T follicular helper cell (primary cell): ENCODE results near the gene MIF4GD.
"Not testable (repeated sequence)": the region's sequence is repeated elsewhere in the genome, so short reads cannot be mapped to it uniquely, and the experiment has no call there.

Experiments
- DNase-seq: peaks from one replicate; pipeline ENCODE4 v3.0.0-alpha.2; 2020; ENCODE audit warnings: low read depth

Gene MIF4GD

GRCh38 chr17:75260641-75261335 lies 10.2 kb downstream of the MIF4GD start:
- no peak for DNase-seq

GRCh38 chr17:75257228-75257627 lies 13.8 kb downstream of the MIF4GD start:
- DNase-seq = not testable (repeated sequence)

- not testable (repeated sequence) for DNase-seq
Observed at GRCh38 chr17:75255954-75256698, 14.9 kb downstream of the MIF4GD start.

GRCh38 chr17:75252039-75252816 lies 18.8 kb downstream of the MIF4GD start:
- no peak for DNase-seq

GRCh38 chr17:75250009-75250471 lies 21.0 kb downstream of the MIF4GD start:
- peak; percentile 52 for DNase-seq

GRCh38 chr17:75249564-75249963 lies 21.5 kb downstream of the MIF4GD start:
- DNase-seq = no peak

GRCh38 chr17:75246404-75246803 lies 24.6 kb downstream of the MIF4GD start:
- DNase-seq = no peak

GRCh38 chr17:75245011-75245410 lies 26.0 kb downstream of the MIF4GD start:
- DNase-seq = no peak

GRCh38 chr17:75244133-75244866 lies 26.7 kb downstream of the MIF4GD start:
- no peak for DNase-seq

- DNase-seq = peak; percentile 50
Observed at GRCh38 chr17:75242461-75243042, 28.5 kb downstream of the MIF4GD start.

- no peak for DNase-seq
Observed at GRCh38 chr17:75241996-75242460, 29.0 kb downstream of the MIF4GD start.

GRCh38 chr17:75241502-75241901 lies 29.5 kb downstream of the MIF4GD start:
- no peak for DNase-seq

GRCh38 chr17:75241143-75241430 lies 29.9 kb downstream of the MIF4GD start:
- DNase-seq = no peak

GRCh38 chr17:75240394-75241142 lies 30.5 kb downstream of the MIF4GD start:
- no peak for DNase-seq

- no peak for DNase-seq
Observed at GRCh38 chr17:75239778-75240393, 31.1 kb downstream of the MIF4GD start.

GRCh38 chr17:75239214-75239613 lies 31.8 kb downstream of the MIF4GD start:
- DNase-seq = no peak

GRCh38 chr17:75238684-75239191 lies 32.3 kb downstream of the MIF4GD start:
- peak; percentile 46 for DNase-seq

- no peak for DNase-seq
Observed at GRCh38 chr17:75238020-75238580, 32.9 kb downstream of the MIF4GD start.

GRCh38 chr17:75237100-75238014 lies 33.7 kb downstream of the MIF4GD start:
- DNase-seq = no peak
